Activated CD8-positive, alpha-beta T cell treated with anti-CD3 and anti-CD28 coated beads for 36 hours (primary cell): ENCODE measurements around the gene RHNO1. TPM values are rescaled to one million over a fixed set of nuclear protein-coding genes. Genes with fewer than 3 reads are reported as not detected.

ENCODE experiments used
- ATAC-seq: fragments of 200-7000 bp; cut with Tn5 transposase; one replicate; pipeline ENCODE4 v1.10.0; 2021; ENCODE audit warnings: mild to moderate bottlenecking, moderate library complexity
- CTCF ChIA-PET: fragments of 350-600 bp; sonication (Branson Sonifier 250); formaldehyde crosslinking; loops from one replicate; lab custom pipeline; 2021; ENCODE audit warnings: antibody characterized with exemption; lab: Charles Lee
- POLR2A ChIA-PET: fragments of 350-600 bp; sonication (Branson Sonifier 250); formaldehyde crosslinking; loops from one replicate; lab custom pipeline; 2021; ENCODE audit warnings: antibody characterized with exemption; lab: Charles Lee
- DNase-seq: peaks from one replicate; pipeline ENCODE4 v3.0.0-alpha.2; 2020
- H3K27ac Mint-ChIP-seq: one replicate; pipeline ENCODE4 v1.8.0; 2021; ENCODE audit warnings: mild to moderate bottlenecking, mixed read lengths
- H3K27me3 Mint-ChIP-seq: one replicate; pipeline ENCODE4 v1.8.0; 2021; ENCODE audit warnings: mixed read lengths
- H3K36me3 Mint-ChIP-seq: one replicate; pipeline ENCODE4 v1.8.0; 2021; ENCODE audit warnings: low read depth, mixed read lengths
- H3K4me1 Mint-ChIP-seq: one replicate; pipeline ENCODE4 v1.8.0; 2021; ENCODE audit warnings: low read depth, mixed read lengths
- H3K4me3 Mint-ChIP-seq: one replicate; pipeline ENCODE4 v1.8.0; 2021; ENCODE audit warnings: mild to moderate bottlenecking, moderate library complexity, mixed read lengths
- H3K9me3 Mint-ChIP-seq: one replicate; pipeline ENCODE4 v1.8.0; 2021; ENCODE audit warnings: mixed read lengths
- CTCF ChIP-seq: fragments of 200-600 bp; IDR thresholded peaks from one replicate; pipeline ENCODE4 v1.8.0; 2022; ENCODE audit warnings: antibody characterized with exemption, mild to moderate bottlenecking
- intact Hi-C: fragments of 100-400 bp; cut with micrococcal nuclease; formaldehyde crosslinking; loops from one replicate; pipeline ENCODE4 v1.10.0; 2022
- total RNA-seq, 2 experiments: library from RNA; stranded (reverse); gene quantifications; one replicate each; pipeline ENCODE4 v1.2.3, GENCODE V29; 2021

RHNO1 gene
- total RNA-seq, 2 experiments from 2014 or later = 56.9 to 62.9 TPM

GRCh38 chr12:2902272-2902880, 25.4 kb downstream of the RHNO1 start:
- H3K36me3 Mint-ChIP-seq = no peaks in the 10 kb centered on the region
- no peaks in the 10 kb centered on the region for H3K9me3 Mint-ChIP-seq
- no peak for ATAC-seq
- CTCF ChIA-PET = interaction anchor here (0.7 kb wide), 1 partner anchor 132 kb away, joined by 3 read pairs; no protein-coding TSS in a partner anchor
- no peaks in the 10 kb centered on the region for H3K27me3 Mint-ChIP-seq
- intact Hi-C loops = no loop called here
- no peak for TF ChIP-seq CTCF
- POLR2A ChIA-PET = no interaction called here
- no peaks in the 10 kb centered on the region for H3K4me1 Mint-ChIP-seq
- no peak overlapping the region for H3K27ac Mint-ChIP-seq
- no peak overlapping the region for H3K4me3 Mint-ChIP-seq
- DNase-seq = no peak

GRCh38 chr12:2904260-2904659, 27.2 kb downstream of the RHNO1 start:
- Mint-ChIP-seq H3K4me1 (no peaks in the 10 kb centered on the region), H3K9me3 (no peaks in the 10 kb centered on the region), H3K36me3 (no peaks in the 10 kb centered on the region), H3K4me3 (no peak overlapping the region), H3K27me3 (no peaks in the 10 kb centered on the region), H3K27ac (no peak overlapping the region)
- DNase-seq (no peak), ATAC-seq (no peak)
- TF ChIP-seq CTCF = no peak
- CTCF ChIA-PET = interaction anchor here (1.0 kb wide), 1 partner anchor 17 kb away, joined by 3 read pairs; no protein-coding TSS in a partner anchor
- POLR2A ChIA-PET = no interaction called here
- intact Hi-C loops = no loop called here

- ChIA-PET CTCF (interaction anchor here (0.8 to 1.4 kb wide), 5 partner anchors 27 to 388 kb away, joined by 3 read pairs; no protein-coding TSS in a partner anchor), POLR2A (interaction anchor here (1.1 kb wide), 1 partner anchor 10 kb away, joined by 3 read pairs; no protein-coding TSS in a partner anchor)
- Mint-ChIP-seq H3K4me3 (no peak overlapping the region), H3K36me3 (peaks cover 3% of the 10 kb centered on the region), H3K27ac (no peak overlapping the region), H3K4me1 (no peaks in the 10 kb centered on the region), H3K9me3 (no peaks in the 10 kb centered on the region), H3K27me3 (no peaks in the 10 kb centered on the region)
- intact Hi-C loops = no loop called here
- TF ChIP-seq CTCF = no peak
- ATAC-seq (no peak), DNase-seq (no peak)
Measured at GRCh38 chr12:2912216-2912575, 35.2 kb downstream of the RHNO1 start.

GRCh38 chr12:2919249-2919648, 42.2 kb downstream of the RHNO1 start:
- Mint-ChIP-seq H3K4me3 (no peak overlapping the region), H3K27me3 (no peaks in the 10 kb centered on the region), H3K9me3 (no peaks in the 10 kb centered on the region), H3K36me3 (peaks cover 10% of the 10 kb centered on the region), H3K27ac (no peak overlapping the region), H3K4me1 (no peaks in the 10 kb centered on the region)
- ChIA-PET POLR2A (no interaction called here), CTCF (no interaction called here)
- ATAC-seq = no peak
- TF ChIP-seq CTCF = no peak
- intact Hi-C loops = no loop called here
- DNase-seq = no peak

GRCh38 chr12:2922329-2922728, 45.3 kb downstream of the RHNO1 start:
- peaks cover 4% of the 10 kb centered on the region for H3K4me1 Mint-ChIP-seq
- CTCF ChIA-PET = no interaction called here
- DNase-seq (no peak), ATAC-seq (no peak)
- POLR2A ChIA-PET = interaction anchor here (1.2 kb wide), 1 partner anchor 10 kb away, joined by 3 read pairs; no protein-coding TSS in a partner anchor
- no peak for TF ChIP-seq CTCF
- peaks cover 8% of the 10 kb centered on the region for H3K36me3 Mint-ChIP-seq
- H3K4me3 Mint-ChIP-seq = no peak overlapping the region
- no peak overlapping the region for H3K27ac Mint-ChIP-seq
- intact Hi-C loops = no loop called here
- H3K27me3 Mint-ChIP-seq = no peaks in the 10 kb centered on the region
- no peaks in the 10 kb centered on the region for H3K9me3 Mint-ChIP-seq
